SK-N-MC (cell line): ENCODE measurements around the gene CYB561D2.

Experiments
- EZH2 ChIP-seq: fragments of 200-600 bp; sonication (generic); IDR thresholded peaks from one replicate; pipeline ENCODE4 v1.6.1; 2017; ENCODE audit warnings: antibody characterized with exemption
- FOXP2 ChIP-seq: optimal IDR thresholded peaks from 2 replicates; pipeline ENCODE3; 2011; ENCODE audit warnings: mild to moderate bottlenecking, moderate library complexity; ENCODE audit not compliant: insufficient read depth; ENCODE audit errors: extremely low read length, control extremely low read depth
- POLR2AphosphoS5 ChIP-seq: IDR thresholded peaks from 2 replicates; pipeline ENCODE4 v1.6.1; 2012; ENCODE audit warnings: mild to moderate bottlenecking, low read depth, low read length, borderline replicate concordance

DNA sequence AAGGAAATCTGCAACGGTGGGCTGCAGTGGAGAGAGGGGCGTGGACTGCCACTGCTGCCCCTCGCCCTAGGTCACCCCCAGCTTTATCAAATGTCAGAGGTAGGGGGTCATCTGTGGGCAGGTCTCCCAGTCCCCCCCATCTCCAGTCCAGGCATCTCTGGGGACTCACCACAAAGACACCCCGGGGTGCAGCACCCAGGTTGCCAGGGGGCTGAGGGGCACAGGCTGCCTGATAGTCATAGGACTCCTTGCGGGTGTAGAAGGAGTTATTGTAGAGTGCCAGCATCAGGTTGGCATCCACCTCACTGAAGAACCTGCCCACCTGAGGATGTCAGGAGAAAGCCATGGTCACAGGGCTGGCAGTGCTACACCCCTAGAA is 15.2 kb downstream of the CYB561D2 start:
- TF ChIP-seq EZH2 (no peak), POLR2AphosphoS5 (no peak), FOXP2 (no peak)
